Stimulated activated CD8-positive, alpha-beta memory T cell treated with anti-CD3 and anti-CD28 coated beads, Interleukin-7, amount 100 ng/mL, for 4 hours (primary cell): ENCODE measurements around the gene TEKT3.

Experiments
- DNase-seq, 2 donors: peaks; one replicate each; pipeline ENCODE4 v3.0.0-alpha.2; 2020; ENCODE audit warnings: low read depth in 2 of 2

TEKT3 gene

GRCh38 chr17:15293558-15293957 is 47.8 kb downstream of the TEKT3 start:
- DNase-seq, result no peak

GRCh38 chr17:15291674-15292361 is 49.6 kb downstream of the TEKT3 start:
- DNase-seq, result no peak

GRCh38 chr17:15290605-15291004 is 50.8 kb downstream of the TEKT3 start:
- no peak for DNase-seq

- no peak for DNase-seq
These were observed 51.9 kb downstream of the TEKT3 start for GRCh38 chr17:15289285-15290183.

- no peak for DNase-seq
These were observed 52.5 kb downstream of the TEKT3 start for GRCh38 chr17:15288859-15289258.

- no peak for DNase-seq
These were observed 53.7 kb downstream of the TEKT3 start for GRCh38 chr17:15287538-15288267.

GRCh38 chr17:15285466-15285865 is 55.9 kb downstream of the TEKT3 start:
- no peak for DNase-seq

GRCh38 chr17:15284537-15284936 is 56.9 kb downstream of the TEKT3 start:
- DNase-seq, result no peak

GRCh38 chr17:15284107-15284506 is 57.3 kb downstream of the TEKT3 start:
- DNase-seq, result no peak

- DNase-seq, result no peak
These were observed 59.5 kb downstream of the TEKT3 start for GRCh38 chr17:15281909-15282308.

- DNase-seq, result no peak
These were observed 62.4 kb downstream of the TEKT3 start for GRCh38 chr17:15278924-15279477.

GRCh38 chr17:15278380-15278779 is 63.0 kb downstream of the TEKT3 start:
- DNase-seq, result no peak

GRCh38 chr17:15274017-15274416 is 67.4 kb downstream of the TEKT3 start:
- DNase-seq, result no peak

GRCh38 chr17:15273141-15273793 is 68.1 kb downstream of the TEKT3 start:
- DNase-seq, result no peak

GRCh38 chr17:15271741-15272140 is 69.7 kb downstream of the TEKT3 start:
- no peak for DNase-seq

- DNase-seq, result no peak
These were observed 70.6 kb downstream of the TEKT3 start for GRCh38 chr17:15270628-15271381.

GRCh38 chr17:15269780-15270089 is 71.7 kb downstream of the TEKT3 start:
- DNase-seq, result no peak

- DNase-seq, result no peak
These were observed 72.2 kb downstream of the TEKT3 start for GRCh38 chr17:15269087-15269779.

- DNase-seq, result no peak
These were observed 72.9 kb downstream of the TEKT3 start for GRCh38 chr17:15268461-15268860.

- no peak for DNase-seq
These were observed 73.4 kb downstream of the TEKT3 start for GRCh38 chr17:15267996-15268395.
